Middle frontal gyrus (tissue), 1 donor: ENCODE measurements around the gene CPAMD8.

Experiments
- DNase-seq: peaks from one replicate; pipeline ENCODE4 v3.0.0-alpha.2; 2015; ENCODE audit warnings: low spot score; ENCODE audit errors: extremely low spot score

CPAMD8 gene

DNA sequence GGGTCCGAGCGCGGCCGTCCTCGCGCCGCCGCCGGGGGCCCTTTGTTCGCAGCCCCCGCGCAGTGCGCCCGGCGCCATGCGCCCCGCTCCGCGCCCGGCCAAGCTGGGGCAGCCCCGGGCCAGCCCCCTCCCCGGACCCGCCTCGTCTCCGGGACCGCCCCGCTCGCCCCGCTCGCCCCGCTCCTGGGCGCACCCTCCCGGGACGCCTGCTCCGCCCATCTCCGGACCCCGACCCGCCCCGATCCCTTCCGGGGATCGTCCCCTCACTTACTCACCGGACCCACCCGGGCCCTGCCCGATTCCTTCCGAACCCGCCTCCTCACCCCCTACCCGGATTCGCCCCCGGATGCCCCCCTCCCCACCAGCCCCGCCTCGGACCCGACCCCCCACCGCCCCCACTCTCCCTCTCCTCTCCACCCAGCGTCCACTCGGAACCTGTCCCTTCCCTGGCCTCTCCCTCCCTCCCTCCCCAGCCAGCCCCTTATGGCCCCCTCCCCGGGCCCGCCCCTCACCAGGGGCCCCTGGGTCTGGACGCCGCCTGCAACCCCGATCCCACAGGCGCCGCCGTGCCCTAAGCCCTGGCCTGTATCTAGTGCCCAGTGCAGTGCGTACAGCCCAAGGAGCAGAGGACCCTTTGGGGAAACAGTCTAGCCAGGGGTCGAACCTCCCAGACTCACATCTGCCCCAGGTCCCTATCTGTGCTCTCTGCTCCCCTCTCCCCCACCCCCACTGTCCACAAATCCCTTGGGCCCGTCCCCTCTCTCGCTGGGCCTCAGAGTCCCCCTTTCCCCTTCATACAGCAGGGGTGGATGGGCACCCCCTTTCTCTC is at the start of gene CPAMD8:
Gene CPAMD8 (minus strand): TSS at position 105 of the 829 bp plus-strand sequence. CDS start 168 bp downstream, outside the sequence.
- no peak for DNase-seq

DNA sequence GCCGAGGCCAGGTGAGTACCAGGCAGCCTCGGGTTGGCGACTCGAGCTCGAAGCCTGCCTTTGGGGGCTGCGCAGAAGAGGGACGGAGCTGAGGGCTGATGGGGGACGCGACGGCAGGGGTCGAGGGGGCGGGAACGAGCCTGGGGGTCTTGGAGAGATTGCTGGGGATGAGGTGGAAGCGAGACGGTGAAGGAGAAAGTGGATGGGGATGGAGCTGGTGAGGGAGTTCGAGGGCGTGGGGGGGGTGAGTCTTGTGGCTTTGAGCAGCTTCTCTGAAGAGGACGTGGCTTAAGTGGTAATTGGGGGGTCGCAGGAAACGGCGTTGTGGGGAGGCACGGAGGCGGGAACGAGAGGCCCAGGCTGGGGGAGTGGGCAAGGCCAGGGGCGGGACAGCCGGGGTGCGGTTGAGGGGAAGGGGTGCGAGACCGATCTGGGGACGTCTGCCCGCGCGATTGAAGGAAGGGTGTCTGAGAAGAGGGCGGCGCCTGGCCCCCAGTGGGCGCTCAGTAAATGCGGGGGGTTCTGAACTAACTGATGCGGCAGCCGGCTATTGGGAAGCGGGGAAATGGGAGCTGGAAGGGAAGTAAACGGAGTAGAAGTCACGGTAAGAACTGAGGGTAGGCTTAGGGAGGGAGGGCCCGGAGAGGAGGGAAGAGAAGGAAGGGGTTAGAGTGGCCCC is 49.4 kb upstream of the CPAMD8 start:
- no peak for DNase-seq

DNA sequence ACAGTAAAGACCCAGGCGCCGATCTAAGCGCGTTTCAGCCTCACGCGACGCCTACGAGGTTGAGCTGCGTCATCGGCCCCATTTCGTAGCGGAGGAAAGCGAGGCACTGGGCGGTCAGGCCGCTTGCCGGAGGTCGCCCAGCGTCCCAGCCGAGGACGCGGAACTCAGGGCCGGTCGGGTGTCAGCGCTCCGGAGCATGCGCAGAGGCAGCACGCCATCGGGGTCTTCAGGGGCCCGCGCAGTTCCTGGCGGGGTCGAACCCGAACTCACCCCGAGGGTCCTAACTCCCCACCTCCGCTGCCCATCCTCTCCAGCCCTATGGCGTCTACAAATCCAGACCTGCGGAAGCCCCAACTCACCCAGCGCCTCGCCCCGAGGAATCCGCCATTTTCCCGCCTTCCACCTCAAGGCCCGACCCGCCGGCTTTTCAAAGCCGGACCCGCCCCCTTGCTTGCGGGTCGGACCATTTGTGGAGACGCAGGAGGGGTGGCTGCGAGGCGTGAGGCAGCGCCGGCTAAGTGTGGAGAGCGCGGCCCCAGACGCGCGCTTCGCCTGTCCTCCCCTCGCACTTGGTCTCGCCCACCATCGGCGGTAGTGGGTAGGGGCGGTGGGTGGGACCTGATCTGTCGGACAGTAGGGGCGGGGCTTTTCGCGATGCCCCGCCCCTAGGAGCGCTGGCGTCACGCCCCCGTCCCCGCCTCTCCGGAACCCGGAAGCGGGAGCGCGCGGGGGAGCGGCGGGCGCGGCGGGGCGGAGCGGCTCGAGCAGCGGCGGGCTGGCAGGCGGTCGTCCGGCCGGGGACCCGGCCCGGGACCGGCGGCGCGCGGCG is 48.6 kb upstream of the CPAMD8 start, which contains the start of the genes HAUS8 and MYO9B:
Gene HAUS8 (minus strand): TSS at position 418 of the 829 bp plus-strand sequence. CDS start 30 bp downstream, at position 388.
Gene MYO9B (plus strand): TSS at position 743 of the 829 bp plus-strand sequence. CDS start 25,941 bp downstream, outside the sequence.
- DNase-seq: peak; percentile 99

DNA sequence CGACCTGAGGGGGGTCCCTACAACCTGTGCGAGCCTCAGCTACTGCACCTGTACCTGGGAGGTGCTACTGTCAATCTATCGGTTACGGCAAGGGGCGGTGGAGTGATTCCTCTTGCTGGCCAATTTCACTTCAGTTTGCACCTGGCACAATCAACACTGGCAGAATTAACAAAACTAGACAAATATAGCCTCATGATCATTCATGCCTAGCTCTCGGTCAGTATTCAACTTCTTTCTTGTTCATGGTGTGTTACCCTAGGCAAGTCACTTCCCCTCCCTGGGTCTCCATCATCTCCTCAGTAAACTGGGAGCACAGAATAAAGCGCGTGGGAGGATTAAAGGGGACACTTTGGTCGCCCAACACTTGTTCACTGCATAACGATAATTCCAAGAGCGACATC is 48.0 kb upstream of the CPAMD8 start:
- DNase-seq: no peak

DNA sequence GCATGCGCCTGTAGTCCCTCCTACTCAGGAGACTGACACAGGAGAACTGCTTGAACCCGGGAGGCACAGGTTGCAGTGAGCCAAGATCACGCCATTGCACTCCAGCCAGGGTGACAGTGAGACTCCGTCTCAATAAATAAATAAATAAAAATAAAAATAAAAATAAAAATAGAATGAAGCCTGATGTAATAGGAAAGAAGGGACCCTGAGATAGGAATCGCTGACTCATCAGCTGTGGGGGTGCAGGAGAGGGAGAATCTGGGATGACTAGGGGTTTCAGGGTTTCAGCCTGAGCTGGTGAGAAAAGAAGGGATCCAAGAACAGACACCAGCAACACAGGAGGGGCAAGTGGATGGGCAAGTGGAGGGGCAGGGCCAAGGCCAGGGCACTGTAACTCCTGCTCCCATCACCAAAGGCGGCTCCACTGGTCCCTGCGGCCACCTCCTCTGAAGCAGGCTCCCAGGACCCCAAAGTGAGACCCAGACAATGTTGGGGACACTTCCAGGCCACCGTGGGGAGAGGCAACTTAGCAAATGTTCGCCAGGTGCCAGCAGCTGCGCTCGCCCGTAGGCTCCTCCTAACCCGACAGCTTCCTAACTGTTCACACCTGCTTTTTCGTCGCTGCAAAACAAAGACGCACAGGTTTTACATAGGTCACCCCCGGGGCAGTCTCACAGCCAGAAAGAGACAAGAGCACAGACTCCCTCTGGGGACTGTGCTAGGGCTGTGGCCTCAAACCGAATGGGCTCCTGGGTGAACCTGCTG is 47.4 kb upstream of the CPAMD8 start:
- DNase-seq: no peak

DNA sequence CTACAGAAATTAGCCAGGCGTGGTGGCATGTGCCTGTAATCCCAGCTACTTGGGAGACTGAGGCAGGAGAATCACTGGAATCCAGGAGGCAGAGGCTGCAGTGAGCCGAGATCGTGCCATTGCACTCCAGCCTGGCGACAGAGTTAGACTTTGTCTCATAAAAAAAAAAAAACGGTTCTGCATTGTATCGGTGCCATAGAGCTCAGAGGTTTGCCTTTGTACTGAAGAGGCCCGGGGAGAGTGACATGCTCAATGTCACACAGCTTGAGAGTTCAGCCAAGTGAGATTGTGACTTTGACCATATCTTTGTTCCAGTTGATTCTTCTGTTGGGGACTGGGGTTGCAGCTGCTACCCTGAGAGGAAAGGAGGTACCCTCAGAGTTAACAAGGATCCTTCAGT is 44.3 kb upstream of the CPAMD8 start:
- no peak for DNase-seq

DNA sequence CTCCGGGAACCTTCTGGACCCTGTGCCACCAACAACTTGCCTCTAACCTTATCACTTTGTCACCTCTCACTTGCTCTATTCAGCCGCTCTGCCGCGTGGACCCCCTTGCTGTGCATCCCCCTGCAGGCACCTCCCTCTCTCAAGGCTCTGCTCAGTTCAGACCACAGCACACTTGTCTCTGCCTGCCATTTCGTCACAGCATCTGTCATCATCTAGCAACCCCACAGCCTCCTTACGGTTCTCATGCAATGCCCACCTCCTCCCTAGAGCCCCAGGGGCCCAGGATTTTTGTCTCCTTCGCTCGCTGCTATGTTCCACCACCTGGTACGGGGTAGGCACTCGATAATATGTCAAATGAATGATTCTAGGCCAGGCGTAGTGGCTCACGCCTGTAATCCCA is 43.8 kb upstream of the CPAMD8 start:
- DNase-seq: no peak

DNA sequence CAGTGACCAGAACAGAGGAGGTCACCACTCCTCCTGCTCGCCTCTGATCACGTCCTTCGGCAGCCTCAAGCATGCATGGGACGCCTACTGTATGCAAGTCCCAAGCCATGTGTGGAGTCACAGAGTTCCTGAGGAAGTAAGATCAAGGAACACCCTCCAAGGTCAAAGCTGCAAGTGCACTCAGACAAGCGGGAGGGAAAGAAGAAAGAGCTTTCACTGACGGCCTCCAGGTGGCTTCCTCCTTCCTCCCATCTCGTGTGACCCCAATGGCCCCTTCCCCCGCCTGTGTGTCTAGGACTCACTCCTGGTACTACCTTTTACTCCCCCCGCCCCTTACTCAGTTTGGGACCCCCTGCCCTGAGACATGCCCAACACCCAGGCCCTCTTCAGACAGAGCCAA is 42.6 kb upstream of the CPAMD8 start:
- no peak for DNase-seq

DNA sequence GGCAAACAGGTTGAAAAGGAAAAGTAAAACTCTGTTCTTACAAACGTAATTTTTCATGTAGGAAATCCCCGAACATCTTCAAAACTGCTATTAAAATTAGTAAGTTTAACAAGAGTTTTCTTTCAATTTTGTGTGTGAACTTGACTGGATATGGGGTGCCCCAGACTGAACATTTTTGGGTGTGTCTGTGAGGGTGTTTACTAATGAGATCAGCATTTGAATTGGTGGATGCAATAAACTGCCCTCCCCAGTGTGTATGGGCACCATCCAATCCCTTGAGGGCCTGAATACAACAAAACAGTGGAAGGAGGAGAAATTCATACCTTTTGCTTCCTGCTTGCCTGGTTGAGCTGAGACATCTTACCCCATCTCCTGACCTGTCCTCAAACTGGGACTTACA is 36.8 kb upstream of the CPAMD8 start:
- no peak for DNase-seq

DNA sequence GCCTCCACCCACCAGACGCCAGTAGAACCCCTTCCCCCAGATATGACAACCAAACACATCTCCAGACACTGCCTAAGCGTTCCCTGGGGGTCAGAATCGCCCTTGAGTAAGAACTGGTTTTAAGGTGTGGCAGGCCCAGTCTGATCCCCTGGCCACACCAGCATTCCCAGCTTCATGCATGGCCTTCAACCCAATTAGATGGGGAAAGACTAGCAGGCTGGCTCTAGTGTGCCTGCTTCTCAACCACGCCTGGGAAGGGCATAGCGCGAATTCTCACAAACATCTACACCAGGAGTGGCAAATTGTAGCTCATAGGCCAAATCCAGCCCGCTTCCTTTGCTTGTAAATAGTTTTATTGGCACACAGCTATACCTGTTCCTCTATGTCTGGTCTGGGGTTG is 35.1 kb upstream of the CPAMD8 start:
- DNase-seq: no peak

DNA sequence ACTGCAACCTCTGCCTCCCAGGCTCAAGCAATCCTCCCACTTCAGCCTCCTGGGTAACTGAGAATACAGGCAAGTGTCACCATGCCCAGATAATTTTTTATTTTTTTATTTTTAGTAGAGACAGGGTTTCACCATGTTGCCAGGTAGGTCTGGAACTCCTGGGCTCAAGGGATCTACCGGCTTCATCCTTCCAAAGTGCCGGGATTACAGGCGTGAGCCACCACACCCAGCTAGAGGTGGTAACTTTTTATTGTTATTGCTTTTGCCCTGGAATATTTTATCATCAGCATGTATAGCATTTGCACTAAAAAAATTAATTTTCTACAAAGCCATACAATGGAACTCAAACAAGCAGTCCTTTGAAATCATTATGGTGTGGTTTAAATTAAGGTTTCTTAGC is 34.6 kb upstream of the CPAMD8 start:
- DNase-seq: no peak

DNA sequence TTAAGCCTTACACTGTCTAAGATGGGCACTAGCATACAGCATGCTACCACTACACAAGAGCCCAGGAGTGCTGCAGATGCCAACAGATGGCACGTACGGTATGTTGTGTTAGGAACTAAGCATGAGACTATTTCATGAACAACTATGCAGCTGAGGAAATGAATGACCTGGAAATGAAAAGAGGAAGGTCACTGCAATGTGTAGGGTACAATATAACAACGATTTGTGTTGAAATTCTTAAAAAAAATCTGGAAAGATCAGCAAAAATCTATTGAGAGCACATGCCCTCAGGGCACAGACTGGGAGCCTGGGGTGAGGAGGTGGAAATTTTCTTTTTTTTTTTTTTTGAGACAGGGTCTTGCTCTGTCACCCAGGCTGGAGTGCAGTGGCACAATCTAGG is 34.2 kb upstream of the CPAMD8 start:
- DNase-seq: no peak

DNA sequence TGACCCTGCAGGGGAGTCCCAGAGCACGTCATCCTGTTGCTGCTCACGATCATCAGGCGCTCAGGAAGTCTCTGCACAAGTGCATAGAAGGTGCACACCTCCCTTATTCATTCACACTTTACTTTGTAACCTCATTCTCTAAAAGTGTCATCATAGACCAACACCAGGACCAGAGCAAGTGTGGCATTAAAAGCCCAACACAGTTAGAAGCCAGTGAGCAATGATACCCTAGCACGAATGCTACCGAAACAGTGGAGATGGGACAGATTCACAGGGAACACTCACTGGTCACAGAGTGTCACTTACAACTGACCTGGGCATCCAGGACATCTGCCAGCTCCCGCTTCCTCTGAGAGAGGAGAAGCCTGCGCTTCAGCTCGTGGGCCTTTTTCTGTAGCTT is 31.6 kb upstream of the CPAMD8 start:
- no peak for DNase-seq

DNA sequence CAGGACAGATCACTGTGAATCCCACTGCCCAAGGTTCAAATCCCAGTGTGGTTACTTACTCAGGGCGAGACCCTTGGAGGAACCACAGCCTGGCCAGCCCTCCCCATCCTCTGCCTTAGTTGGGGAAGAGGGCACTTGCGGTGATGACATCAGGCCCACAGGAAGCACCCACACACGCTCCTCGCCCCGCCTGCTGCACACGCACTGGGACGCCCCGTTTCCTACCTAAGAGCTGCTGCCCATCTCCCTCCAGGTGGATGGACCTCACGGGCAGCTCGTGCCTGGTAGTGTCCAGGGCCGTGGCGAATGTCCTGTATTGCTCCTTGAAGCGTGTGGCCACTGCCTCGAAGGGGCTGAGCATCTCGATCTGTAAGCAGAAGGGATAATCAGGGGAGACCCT is 29.0 kb upstream of the CPAMD8 start:
- no peak for DNase-seq

DNA sequence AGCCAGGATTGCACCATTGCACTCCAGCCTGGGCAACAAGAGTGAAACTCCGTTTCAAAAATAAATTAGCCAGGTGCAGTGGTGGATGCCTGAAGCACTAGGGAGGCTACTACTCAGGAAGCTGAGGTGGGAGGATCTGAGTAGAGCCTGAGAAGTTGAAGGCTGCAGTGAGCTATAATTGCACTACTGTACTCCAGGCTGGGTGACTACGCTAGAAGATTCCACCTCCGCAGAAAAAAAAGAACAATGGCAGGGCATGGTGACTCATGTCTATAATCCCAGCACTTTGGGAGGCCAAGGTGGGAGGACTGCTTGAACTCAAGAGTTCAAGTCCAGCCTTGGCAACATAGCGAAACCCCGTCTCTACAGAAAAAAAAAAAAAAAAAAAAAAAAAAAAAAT is 28.1 kb upstream of the CPAMD8 start:
- DNase-seq: no peak

DNA sequence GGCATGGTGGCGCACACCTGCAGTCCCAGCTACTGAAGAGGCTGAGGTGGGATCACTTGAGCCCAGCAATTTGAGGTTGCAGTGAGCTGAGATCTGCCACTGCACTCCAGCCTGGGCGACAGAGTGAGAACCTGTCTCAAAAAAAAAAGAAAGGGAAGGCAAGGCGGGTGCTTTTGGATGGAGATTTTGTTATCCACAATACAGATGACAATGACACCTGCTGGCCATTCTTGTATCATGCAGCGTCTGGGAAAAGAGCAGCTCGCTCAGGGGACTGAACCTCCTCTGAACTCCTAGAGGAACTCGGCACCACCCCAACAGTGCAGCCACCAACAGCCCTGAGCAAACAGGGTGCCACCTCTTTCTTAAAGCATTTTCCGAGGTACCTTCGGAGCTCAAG is 25.8 kb upstream of the CPAMD8 start:
- DNase-seq: peak; percentile 33

DNA sequence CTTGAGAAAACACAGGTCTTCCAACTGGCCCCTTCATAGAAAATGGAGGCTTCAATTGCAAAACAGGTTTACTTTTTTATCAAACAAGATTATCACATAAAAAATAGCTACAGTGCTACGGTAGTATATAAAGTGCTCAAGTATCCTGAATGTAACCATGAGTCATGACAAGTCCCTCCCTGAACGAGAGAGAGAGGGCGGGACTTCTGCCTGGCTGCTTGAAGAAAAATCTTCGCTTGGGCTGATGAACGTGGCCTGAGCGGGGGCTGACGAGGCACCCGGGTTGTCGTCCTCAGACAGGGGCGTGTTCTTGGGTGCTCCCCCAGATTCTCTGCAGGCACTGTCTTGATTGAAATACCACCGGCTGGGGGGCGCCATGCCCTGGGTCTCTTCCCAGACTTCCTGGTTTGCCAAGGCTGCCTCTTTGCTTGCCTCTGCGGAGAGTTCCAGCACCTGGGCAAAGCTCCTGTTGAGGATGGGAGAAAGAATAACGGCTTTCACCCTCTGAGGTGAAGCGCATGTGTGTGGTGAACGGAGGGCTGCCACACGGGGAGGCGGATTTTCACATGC is 23.2 kb upstream of the CPAMD8 start:
- DNase-seq: no peak

DNA sequence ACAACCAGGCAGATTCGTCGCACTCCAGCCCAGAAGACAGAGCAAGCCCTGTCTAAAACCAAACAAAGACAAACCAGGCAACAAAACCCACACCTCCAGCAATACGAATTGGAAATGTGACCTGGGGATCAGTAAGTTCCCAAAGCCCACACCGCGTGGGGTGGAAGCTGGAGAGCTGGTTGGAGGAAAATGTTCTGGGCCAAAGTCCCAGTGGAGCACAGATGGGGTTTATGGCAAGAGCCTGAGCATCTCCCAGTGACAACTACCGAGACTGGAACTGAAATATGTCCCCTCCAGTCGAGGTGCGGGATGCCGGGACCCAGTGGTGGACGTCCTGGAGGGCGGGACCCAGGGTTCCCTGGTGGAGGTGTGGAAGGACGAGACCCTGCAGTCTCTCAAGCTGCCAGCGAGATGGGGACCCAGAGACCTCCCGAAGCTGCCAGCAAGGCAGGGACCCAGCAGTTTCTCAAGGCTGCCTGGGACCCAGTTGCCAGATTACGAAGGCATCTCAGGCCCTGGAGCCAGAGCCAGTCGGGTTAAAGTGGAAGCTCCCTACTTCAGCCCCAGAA is 22.4 kb upstream of the CPAMD8 start:
- no peak for DNase-seq

DNA sequence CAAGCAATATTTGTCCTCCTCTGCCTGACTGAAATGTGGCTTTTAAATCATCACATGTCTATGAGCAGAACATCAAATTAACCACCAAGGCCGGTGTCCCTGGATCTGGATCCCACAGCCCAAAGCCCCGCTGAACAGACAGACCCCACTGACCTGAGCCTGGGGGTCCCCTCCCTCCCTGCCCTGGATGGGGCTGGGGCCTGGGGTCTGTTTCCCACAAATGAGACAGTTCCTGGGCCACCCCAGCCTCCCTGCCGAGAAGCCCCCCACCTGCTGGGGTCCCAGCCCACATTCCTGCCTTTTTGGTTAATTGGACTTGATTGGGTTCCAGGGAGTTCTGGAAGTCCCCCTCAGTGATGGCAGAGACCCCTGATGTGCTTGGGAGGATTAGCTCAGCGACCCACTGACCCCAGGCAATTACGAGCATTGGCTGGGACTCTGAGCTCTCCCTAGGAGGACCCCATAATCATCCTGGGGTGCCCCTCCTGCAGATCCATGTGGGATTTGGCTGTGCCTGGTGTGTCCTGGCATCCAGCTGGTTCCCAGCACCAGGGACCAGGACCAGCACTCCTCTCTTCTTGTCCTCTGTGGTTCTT is 19.4 kb upstream of the CPAMD8 start:
- no peak for DNase-seq

DNA sequence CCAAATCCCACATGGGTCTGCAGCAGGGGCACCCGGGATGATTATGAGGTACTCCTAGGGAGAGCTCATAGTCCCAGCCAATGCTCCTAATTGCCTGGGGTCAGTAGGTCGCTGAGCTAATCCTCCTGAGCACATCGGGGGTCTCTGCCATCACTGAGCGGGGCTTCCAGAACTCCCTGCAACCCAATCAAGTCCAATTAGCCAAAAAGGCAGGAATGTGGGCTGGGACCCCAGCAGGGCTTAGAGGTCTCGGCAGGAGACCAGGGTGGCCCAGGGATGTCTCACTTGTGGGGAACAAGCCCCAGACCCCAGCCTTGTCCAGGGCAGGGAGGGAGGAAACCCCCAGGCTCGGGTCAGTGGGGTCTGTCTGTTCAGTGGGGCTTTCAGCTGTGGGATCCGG is 17.1 kb upstream of the CPAMD8 start:
- DNase-seq: no peak
